ENCODE measurements around the gene KCMF1. TPM values are rescaled to one million over a fixed set of nuclear protein-coding genes. Genes with fewer than 3 reads are reported as not detected.

KCMF1 gene
- total and polyA plus RNA-seq, 10 of the 15 experiments (the other 5 are each of a cell fraction or from before 2014, with no cell fraction given) = 8.4 to 124 (median 43.0) TPM

- 98% methylated on average over 3 of the region's 3 CpGs for WGBS (ENCODE audit: insufficient coverage, insufficient replicate concordance, low lambda C conversion rate, missing lambda C conversion rate)
- Histone ChIP-seq H2AFZ (ENCODE audit: control insufficient read depth, low read depth, low read length) (no peak overlapping the region), H3K27me3 (replicated peaks in 1 of 2; ENCODE audit: control insufficient read depth in 2 of 2, insufficient read depth in 2 of 2, low read length in 1 of 2) (no peaks in the 10 kb centered on the region), H3K9ac (ENCODE audit: control insufficient read depth, insufficient read depth, low read length) (no peak overlapping the region), H4K20me1 (ENCODE audit: control insufficient read depth, insufficient read depth) (no peaks in the 10 kb centered on the region), H3K9me3 (replicated peaks; ENCODE audit: control insufficient read depth, insufficient read depth, low read length) (no peaks in the 10 kb centered on the region), H3K4me2 (ENCODE audit: control insufficient read depth, insufficient read depth) (no peak overlapping the region), H3K36me3 (ENCODE audit: control insufficient read depth in 2 of 2, insufficient read depth in 2 of 2, low read length in 1 of 2) (peaks cover 9 to 44% of the 10 kb centered on the region in 2 experiments), H3K4me1 (ENCODE audit: control insufficient read depth, insufficient read depth, low read length) (no peaks in the 10 kb centered on the region), H3K4me3 (no peak overlapping the region), H3K79me2 (ENCODE audit: control insufficient read depth, insufficient read depth, low read length) (no peaks in the 10 kb centered on the region), H3K27ac (ENCODE audit: control insufficient read depth, insufficient read depth) (no peak overlapping the region)
- SMC1A ChIA-PET (ENCODE audit: uncharacterized antibody, unreplicated experiment) = interaction anchor here (1.3 to 1.4 kb wide), 3 partner anchors 8 to 123 kb away, joined by 3 to 5 read pairs (median 4); no protein-coding TSS in a partner anchor
- in situ Hi-C loops (cut with MboI) (no loop called here), intact Hi-C loops (cut with micrococcal nuclease; ENCODE audit: unreplicated experiment) (no loop called here)
- POLR2A ChIA-PET = no interaction called here
- no peak for ATAC-seq
- TF ChIP-seq NFIC (IDR thresholded peaks at IDR 0.05; ENCODE audit: low read depth, low read length) = no peak
- TF ChIP-seq POLR2A (IDR thresholded peaks at IDR 0.05; ENCODE audit: low read depth, low read length) = 0 out of 2 replicates have a peak, but pooled peaks have one; percentile 25
- CTCF ChIA-PET = interaction anchor here (1.0 to 1.9 kb wide), 2 partner anchors 123 to 252 kb away, joined by 3 to 7 read pairs; no protein-coding TSS in a partner anchor
- BruUV-seq (replicated peaks) = no TSS peak
- RAD21 ChIA-PET (ENCODE audit: unreplicated experiment) = interaction anchor here (0.6 kb wide), 1 partner anchor 290 kb away, joined by 4 read pairs; no protein-coding TSS in a partner anchor
- DNase-seq (ENCODE audit: low read depth, low spot score) = no peak
- FAIRE-seq = no peak
These were observed 77.6 kb downstream of the KCMF1 start for GRCh38 chr2:85048534-85048933.

GRCh38 chr2:85049236-85049635 is 78.3 kb downstream of the KCMF1 start:
- BruUV-seq (replicated peaks) = no TSS peak
- over 99% methylated on average over 10 of the region's 10 CpGs for WGBS (ENCODE audit: insufficient coverage, insufficient replicate concordance, low lambda C conversion rate, missing lambda C conversion rate)
- in situ Hi-C loops (cut with MboI) = no loop called here

More at GRCh38 chr2:85049236-85049635, 78.3 kb downstream of the KCMF1 start:
- no peak overlapping the region for H3K27ac ChIP-seq (ENCODE audit: control insufficient read depth, insufficient read depth)
- H3K27me3 ChIP-seq (replicated peaks in 1 of 2; ENCODE audit: control insufficient read depth in 2 of 2, insufficient read depth in 2 of 2, low read length in 1 of 2) = no peaks in the 10 kb centered on the region
- no peaks in the 10 kb centered on the region; the same call in 1 of the 2 replicates for H3K4me1 ChIP-seq (ENCODE audit: control insufficient read depth, insufficient read depth, low read length)
- no peak overlapping the region for H3K4me3 ChIP-seq
- H4K20me1 ChIP-seq (ENCODE audit: control insufficient read depth, insufficient read depth) = no peaks in the 10 kb centered on the region
- H3K4me2 ChIP-seq (ENCODE audit: control insufficient read depth, insufficient read depth) = no peak overlapping the region
- H3K9ac ChIP-seq (ENCODE audit: control insufficient read depth, insufficient read depth, low read length) = no peak overlapping the region
- no peak for ATAC-seq
- POLR2A ChIA-PET = no interaction called here
- no peak for FAIRE-seq
- no peak overlapping the region for H2AFZ ChIP-seq (ENCODE audit: control insufficient read depth, low read depth, low read length)
- TF ChIP-seq MTA3 (IDR thresholded peaks at IDR 0.05; ENCODE audit: borderline replicate concordance, low read length) = no peak
- no peak for TF ChIP-seq IRF3 (IDR thresholded peaks at IDR 0.05)
- no peaks in the 10 kb centered on the region for H3K79me2 ChIP-seq (ENCODE audit: control insufficient read depth, insufficient read depth, low read length)
- CTCF ChIA-PET = interaction anchor here (0.7 to 1.9 kb wide), 4 partner anchors 17 to 251 kb away, joined by 3 to 7 read pairs (median 3); no protein-coding TSS in a partner anchor
- peaks cover 6 to 38% of the 10 kb centered on the region in 2 experiments for H3K36me3 ChIP-seq (ENCODE audit: control insufficient read depth in 2 of 2, insufficient read depth in 2 of 2, low read length in 1 of 2)
- intact Hi-C loops (cut with micrococcal nuclease; ENCODE audit: unreplicated experiment) = no loop called here
- DNase-seq (ENCODE audit: low read depth, low spot score) = no peak
- no peaks in the 10 kb centered on the region for H3K9me3 ChIP-seq (replicated peaks; ENCODE audit: control insufficient read depth, insufficient read depth, low read length)
- RAD21 ChIA-PET (ENCODE audit: unreplicated experiment) = interaction anchor here (0.5 to 1.3 kb wide), 4 partner anchors 71 to 289 kb away, joined by 3 to 7 read pairs (median 4); no protein-coding TSS in a partner anchor
- SMC1A ChIA-PET (ENCODE audit: uncharacterized antibody, unreplicated experiment) = interaction anchor here (0.6 to 1.4 kb wide), 4 partner anchors 9 to 124 kb away, joined by 3 to 5 read pairs (median 4); no protein-coding TSS in a partner anchor
